ENCODE data around the gene ARHGAP18.

The ARHGAP18 gene

GRCh38 chr6:129686941-129687627 is 22.9 kb downstream of the ARHGAP18 start:
- DNase-seq, result peak; percentile 52

GRCh38 chr6:129685662-129686031 is 24.3 kb downstream of the ARHGAP18 start:
- DNase-seq, result no peak

- no peak for DNase-seq
Observed at GRCh38 chr6:129684903-129685661, 24.9 kb downstream of the ARHGAP18 start.

- no peak for DNase-seq
Observed at GRCh38 chr6:129684323-129684884, 25.6 kb downstream of the ARHGAP18 start.

GRCh38 chr6:129683601-129684322 is 26.2 kb downstream of the ARHGAP18 start:
- peak; percentile 58 for DNase-seq

- no peak for DNase-seq
Observed at GRCh38 chr6:129681913-129682205, 28.1 kb downstream of the ARHGAP18 start.

GRCh38 chr6:129680633-129681032 is 29.3 kb downstream of the ARHGAP18 start:
- no peak for DNase-seq

- no peak for DNase-seq
Observed at GRCh38 chr6:129679758-129680157, 30.2 kb downstream of the ARHGAP18 start.

GRCh38 chr6:129679275-129679674 is 30.7 kb downstream of the ARHGAP18 start:
- DNase-seq, result no peak

- DNase-seq, result no peak
Observed at GRCh38 chr6:129678463-129678862, 31.5 kb downstream of the ARHGAP18 start.

GRCh38 chr6:129677620-129678325 is 32.2 kb downstream of the ARHGAP18 start:
- DNase-seq, result no peak

GRCh38 chr6:129675669-129676472 is 34.1 kb downstream of the ARHGAP18 start:
- DNase-seq, result no peak

GRCh38 chr6:129673748-129674147 is 36.2 kb downstream of the ARHGAP18 start:
- no peak for DNase-seq

GRCh38 chr6:129672881-129673631 is 36.9 kb downstream of the ARHGAP18 start:
- DNase-seq, result no peak

GRCh38 chr6:129672341-129672682 is 37.7 kb downstream of the ARHGAP18 start:
- DNase-seq, result no peak

GRCh38 chr6:129671442-129672340 is 38.3 kb downstream of the ARHGAP18 start:
- peak; percentile 73 for DNase-seq

GRCh38 chr6:129670634-129671033 is 39.3 kb downstream of the ARHGAP18 start:
- no peak for DNase-seq

- no peak for DNase-seq
Observed at GRCh38 chr6:129667621-129668020, 42.4 kb downstream of the ARHGAP18 start.

GRCh38 chr6:129667034-129667433 is 42.9 kb downstream of the ARHGAP18 start:
- DNase-seq, result no peak

- no peak for DNase-seq
Observed at GRCh38 chr6:129665555-129665954, 44.4 kb downstream of the ARHGAP18 start.

Measured in activated naive CD4-positive, alpha-beta T cell treated with Interleukin-2 at 50 U/mL for 16 hours (primary cell).